ENCODE data around the gene KATNIP.

KATNIP gene

DNA sequence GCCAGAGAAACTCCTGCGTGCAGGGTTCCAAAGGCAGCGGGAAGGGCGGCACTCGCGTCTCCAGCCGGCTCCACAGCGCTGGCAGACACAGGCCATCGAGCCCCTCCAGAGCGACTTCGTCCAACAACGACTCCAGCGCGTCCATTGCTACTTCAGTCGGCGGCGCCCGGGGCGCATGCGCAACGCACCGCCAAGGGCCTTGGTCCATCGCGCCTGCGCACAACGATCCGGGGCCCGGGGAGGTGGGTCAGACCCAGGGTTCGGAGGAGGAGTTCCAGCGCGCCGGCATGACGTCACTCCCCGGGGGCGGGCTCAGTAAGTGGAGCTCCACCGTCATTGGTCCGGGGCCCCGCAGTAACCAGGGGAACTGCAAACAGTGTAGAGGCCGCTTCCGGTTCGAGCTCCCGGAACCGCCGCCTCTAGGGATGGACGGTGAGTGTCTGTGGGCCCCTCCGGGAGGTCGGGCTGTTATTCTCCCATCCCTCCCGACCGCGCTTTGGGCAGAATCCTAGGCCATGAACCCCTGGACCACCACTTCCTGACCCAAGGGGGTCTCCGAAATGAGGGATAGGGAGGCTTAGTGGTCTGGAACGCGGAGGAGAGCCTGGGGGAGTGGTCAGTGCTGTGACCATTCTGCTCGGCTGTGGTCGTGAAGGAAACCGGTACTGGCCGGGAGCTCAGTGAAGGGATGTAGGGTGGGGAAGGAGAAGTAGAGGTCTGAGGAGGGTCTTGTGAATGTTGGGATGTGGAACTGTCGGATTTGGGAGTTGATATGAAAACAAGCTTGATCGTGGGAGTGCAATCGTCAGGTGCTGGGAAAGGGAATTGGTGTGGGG lies at the start of gene KATNIP, which contains the start of gene GTF3C1:
TSS of gene KATNIP (plus strand) at position 399 of the 836 bp plus-strand sequence. CDS start at position 426, 27 bp downstream.
TSS of gene GTF3C1 (minus strand) at position 168 of the 836 bp plus-strand sequence. CDS start at position 145, 23 bp downstream.
- peak; percentile 100 for DNase-seq (ENCODE audit: low read depth in 2 of 2)

DNA sequence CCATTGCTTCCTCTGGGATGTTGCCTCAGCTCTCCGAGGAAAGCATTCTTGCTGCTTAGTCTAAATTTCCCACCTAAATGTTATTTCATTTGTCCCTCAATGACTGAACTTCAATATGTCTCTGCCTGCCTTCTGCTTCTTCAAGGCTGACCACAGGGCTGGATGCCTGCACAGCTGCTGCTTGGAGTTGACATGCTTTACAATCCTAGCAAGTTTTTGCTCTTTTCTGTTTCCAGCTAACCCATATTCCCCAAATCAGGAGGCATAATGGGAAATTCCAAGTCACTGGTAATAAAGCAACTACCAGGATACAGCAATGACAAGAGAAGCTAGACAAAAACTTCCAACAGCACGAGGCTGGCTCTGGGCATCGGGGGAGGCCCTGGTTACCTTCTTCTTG lies 49.1 kb upstream of the KATNIP start:
- DNase-seq (ENCODE audit: low read depth in 2 of 2): no peak

DNA sequence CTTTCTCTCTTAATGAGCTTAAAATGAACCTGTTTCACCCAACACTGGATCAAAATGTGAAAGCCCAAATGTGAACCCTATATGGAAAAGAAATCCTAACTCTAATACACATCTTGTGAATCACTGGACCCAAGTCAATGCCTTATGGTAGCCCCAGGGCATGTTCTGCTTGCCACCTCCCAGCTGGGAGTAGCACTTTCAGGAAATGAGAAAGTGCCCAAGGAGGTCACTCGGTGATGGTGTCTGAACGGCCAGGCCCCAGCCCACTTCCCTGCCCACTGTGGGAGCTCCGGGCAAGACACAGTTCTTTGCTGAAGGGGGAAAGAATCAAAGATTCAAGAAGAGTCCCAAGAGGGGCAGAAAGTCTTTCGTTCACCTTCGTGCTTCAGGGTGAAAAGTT lies 46.3 kb upstream of the KATNIP start:
- DNase-seq (ENCODE audit: low read depth in 2 of 2): no peak

DNA sequence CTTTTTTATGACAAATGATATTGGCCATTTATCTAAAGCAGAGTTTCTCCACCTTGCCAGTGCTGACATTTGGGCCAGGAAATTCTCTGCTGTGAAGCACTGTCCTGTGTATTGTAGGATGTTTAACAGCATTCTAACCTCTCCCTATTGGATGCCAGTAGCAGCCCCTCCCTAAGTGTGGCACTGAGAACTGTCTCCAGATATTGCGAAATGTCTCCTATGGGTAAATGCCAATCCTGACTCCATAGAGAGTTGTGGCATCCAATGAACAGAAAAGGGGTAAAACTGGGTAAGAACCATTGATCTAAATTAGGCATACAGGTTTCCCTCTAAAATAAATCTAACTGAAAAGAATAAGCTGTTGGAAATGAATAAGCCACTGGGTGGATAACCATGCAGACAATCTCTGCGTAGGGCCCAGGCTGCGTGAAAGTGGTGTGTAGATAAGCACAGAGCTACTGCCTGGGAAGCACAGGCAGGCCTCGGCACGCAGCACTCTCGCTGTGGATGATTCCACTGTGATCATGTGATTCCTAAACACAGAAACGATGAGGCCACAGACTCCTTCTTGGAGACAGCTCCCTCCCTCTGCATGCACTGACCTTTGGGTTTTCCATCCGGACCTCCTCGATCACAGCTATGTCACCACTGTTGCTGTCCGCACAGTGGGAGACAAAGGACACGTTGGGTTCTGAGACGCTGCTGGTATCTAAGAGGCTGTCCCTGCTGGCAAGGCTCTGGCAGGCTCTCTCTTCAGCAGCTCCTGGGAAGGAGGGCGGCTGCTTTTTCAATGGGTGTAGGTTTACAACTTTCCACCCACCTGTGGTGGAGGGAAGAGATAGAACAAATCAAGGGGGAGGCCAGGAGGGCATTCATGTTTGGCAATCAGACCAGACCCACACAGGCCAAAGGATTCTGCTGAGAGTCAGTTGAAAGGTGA lies 44.4 kb upstream of the KATNIP start:
- DNase-seq (ENCODE audit: low read depth in 2 of 2): no peak

DNA sequence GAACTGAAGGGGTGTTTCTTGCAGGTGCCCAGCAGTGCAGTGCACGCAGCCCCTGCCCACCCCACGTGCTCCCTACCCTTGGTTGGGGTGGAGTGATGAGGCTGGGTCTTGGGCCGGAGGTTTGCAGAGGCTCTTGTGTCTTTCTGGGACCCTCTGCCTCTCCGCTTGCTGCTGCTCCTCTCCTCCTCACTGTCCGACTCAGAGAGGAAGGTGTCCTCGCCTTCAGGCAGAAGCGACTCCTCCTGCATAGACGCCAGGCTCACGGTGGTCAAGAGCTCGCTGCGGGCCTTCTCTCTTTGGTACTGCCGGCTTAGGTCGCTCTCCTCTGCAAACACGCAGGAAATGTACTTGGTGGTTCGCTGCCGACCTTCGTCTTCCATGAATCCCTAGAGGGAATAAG lies 43.2 kb upstream of the KATNIP start:
- no peak for DNase-seq (ENCODE audit: low read depth in 2 of 2)

DNA sequence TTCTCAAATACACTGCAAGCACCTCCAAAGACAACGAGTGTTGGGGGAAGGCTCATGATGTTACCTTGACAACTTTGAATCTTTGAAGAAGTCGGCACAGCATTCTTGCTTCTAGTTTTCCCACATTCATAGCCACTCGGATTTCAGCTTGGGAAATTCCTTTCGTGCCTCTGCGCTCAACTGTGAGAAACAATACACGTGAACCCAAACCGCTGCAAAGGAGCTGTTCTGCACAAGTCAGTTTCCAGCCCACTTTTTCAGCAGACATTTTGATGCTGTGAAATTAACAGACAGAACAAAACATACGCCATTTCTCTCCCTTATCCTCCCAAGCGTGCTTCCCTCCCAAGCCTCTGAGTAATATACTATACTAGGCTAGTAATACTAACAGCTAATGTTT lies 41.5 kb upstream of the KATNIP start:
- no peak for DNase-seq (ENCODE audit: low read depth in 2 of 2)

DNA sequence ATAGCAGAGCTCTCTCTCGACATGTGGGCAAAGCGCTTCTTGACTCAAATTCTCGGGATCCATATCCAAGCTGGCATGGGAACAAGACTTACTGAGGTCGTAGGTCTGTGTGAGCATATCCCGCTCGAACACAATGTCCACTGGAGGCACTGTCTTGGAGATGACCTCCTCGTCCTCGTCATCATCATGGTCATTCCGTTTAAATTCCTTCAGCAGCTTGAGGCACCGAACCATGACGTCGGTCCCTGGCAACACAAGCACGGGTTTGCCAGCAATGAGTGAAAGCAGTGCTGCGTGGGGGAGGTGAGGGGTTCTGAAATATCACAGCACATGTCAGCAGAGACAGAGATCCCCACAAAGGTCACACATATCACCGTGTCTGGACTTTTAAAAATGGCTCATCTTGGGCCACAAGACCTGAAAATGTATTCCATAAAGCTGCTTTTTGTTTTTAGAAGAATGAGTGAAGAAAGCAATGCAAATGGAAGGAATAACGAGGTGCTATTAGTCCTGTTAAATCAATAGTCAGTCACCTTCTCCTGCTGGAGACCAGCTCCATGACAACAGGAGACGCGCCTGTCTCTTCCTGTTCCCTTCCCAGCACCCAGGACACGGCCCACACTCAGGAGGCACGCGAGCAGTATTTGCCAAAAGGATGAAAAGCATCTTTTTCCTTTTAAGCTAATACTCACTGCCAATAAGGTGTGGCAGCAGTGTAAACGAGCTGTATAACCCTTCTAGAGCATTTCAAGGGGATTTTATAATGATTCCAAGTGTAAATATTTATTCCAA lies 38.1 kb upstream of the KATNIP start:
- no peak for DNase-seq (ENCODE audit: low read depth in 2 of 2)

DNA sequence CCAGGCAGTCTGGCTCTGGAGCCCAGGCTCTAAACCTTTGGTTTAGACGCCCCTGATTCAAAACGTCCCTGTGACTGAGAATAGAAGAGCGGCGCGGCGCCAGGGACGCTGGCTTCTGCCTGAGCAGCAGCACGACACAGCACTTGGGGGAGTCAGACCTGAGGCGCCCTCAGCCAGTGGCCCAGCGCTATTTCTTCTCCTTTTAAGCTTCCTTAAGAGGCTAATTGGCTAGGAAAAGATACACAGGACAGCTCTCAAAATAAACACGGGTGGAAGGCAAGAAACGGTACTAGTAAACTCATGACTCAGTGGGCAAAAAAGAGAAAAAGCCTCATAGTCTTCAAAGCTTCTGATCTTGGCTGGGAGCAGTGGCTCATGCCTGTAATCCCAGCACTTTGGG lies 35.1 kb upstream of the KATNIP start:
- DNase-seq (ENCODE audit: low read depth in 2 of 2): no peak

DNA sequence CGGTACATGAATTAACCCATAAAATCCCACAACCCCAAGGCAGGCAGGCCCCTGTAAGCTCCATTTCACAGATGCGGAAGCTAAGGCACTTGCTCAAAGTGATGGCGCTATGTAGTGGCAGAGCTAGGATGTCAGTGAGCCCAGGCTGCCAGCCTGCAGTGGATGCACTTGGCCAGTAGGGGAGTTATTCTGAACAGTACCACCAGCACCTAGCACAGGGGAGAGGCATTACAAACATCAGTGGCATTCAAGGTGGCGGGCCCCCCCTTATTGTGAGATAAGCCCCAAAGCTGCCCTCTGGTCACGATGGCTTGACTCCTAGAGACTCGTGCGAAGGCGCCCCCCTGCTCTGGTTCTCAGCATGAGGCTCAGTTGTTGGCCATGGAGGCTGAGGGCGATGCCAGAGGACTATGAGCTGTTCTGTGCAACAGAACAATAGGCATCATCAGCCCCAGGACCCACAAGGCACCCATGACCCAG lies 34.0 kb upstream of the KATNIP start:
- no peak for DNase-seq (ENCODE audit: low read depth in 2 of 2)

DNA sequence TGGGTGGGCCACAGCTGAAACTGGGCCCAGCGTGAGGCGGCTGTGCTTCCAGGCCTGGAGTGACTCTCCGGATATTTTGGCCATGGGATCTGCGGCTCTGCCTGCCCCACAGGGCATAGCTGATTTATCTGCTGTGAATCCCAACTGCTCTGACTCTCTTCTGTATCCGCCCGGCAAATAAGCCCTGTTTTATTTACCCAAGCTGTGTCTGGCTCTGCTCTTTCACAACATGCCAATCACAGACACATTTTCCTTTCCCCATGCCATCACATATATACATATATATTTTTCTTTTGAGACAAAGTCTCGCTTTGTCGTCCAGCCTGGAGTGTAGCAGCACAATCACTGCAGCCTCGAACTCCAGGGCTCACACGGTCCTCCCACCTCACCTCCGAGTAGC lies 33.6 kb upstream of the KATNIP start:
- no peak for DNase-seq (ENCODE audit: low read depth in 2 of 2)

DNA sequence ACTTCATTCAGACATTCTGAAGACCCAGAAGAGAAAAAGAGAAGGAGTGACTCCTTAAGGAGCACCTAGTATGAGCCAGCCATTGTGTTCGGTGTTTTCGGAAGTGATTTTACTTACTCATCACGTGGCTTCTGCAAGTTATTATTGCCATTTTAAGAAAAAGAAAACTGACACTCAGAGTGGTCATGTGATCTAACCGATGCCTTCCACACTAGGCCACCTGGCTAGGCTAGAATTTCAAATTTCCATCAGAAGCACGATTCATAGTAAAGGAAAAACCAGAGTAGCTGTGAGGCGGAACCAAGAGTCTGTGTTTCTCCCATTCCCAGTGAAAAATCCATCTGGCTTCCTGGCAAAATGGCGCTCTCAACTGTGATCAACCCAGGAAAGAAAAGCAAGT lies 32.3 kb upstream of the KATNIP start:
- DNase-seq (ENCODE audit: low read depth in 2 of 2): no peak

DNA sequence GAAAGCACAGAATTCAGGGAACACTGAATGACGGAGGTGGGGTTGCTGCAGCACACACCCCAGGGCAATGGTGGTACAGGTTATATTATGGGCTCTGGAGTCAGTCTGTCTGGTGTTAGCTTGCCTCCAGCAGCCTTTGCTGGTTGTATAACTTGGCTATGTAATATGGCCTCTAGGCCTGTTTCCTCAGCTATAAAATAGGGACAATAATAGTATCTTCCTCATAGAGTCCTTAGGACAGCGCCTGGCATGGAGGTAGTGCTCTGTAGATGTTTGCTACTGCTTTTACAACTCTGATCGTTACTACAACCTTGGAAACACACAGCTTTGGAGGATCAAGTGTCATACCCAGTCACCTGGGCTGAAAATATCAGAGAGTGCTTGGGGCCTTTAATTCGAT lies 31.7 kb upstream of the KATNIP start:
- DNase-seq (ENCODE audit: low read depth in 2 of 2): no peak

DNA sequence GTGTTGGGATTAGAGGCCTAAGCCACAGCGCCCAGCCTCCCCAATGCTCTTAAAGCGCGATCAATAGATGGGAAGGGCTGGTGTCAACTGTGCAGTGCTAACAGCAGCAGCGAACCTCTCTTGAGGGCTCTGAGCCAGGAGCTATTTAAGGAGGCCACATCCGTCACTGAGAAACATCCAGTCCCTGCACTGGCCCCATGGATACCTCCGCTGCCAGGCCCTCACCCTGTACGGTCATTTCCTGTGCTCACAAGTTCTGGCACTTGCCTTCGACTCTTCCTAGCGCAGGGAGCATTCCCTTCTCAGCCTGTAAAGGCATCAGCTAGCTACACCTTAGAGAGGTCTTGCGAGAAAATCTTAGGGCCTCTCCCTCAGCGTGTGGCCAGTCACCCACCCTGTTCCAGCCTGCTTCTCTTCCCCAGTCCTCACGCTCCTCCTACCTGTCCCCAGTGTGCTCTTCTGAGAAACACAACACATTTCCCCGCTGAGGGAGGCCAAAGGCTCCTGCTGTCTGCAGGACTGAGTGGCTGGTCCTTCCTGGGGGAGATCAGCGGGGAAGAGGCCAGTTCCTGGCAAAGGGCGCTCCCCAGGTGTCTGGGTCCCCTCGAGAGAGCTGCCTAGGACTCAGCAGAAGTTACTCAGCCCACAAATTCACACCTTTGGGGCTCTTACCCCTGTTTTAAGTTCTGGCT lies 28.8 kb upstream of the KATNIP start:
- no peak for DNase-seq (ENCODE audit: low read depth in 2 of 2)

DNA sequence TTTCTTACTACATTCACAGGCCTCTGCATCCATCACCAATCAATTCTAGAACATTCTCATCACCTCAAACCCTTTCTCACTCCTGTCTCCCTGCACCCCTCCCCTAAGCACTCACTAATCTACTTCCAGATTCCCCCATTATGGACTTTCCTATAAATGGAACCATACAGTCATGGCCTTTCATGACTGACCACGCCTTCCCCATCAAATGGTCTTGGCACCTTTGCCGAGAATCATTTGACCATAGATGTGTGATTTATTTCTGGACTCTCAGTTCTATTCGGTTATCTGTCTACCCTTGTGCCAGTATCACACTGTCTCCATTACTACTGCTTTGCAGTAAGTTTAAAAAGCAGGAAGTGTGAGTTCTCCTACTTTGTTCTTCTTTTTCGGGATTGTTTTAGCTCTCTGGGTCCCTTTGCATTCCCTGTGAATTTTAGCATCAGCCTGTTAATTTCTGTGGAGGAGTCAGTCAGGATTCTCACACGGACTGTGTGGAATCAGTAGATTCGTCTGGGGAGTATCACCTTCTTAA lies 27.7 kb upstream of the KATNIP start:
- no peak for DNase-seq (ENCODE audit: low read depth in 2 of 2)

DNA sequence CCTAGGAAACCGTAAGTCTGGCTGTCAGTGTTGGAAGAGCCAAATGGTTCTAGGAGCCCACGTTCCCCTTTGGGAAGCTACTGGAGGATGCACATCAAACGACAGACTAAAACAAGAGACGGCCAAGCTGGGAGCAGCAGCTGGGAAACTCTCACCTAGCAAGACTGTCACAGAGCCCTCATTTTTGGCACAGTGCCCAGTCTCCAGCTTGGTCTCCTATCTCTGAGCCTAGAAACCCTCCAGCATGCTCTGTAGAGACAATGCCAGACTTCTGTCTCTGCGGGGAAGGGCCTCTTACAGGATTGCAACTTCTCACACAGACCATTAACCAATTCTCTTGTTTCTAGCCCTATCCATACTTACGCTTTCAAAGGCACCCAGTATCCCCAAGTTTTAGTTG lies 23.8 kb upstream of the KATNIP start:
- DNase-seq (ENCODE audit: low read depth in 2 of 2): no peak

DNA sequence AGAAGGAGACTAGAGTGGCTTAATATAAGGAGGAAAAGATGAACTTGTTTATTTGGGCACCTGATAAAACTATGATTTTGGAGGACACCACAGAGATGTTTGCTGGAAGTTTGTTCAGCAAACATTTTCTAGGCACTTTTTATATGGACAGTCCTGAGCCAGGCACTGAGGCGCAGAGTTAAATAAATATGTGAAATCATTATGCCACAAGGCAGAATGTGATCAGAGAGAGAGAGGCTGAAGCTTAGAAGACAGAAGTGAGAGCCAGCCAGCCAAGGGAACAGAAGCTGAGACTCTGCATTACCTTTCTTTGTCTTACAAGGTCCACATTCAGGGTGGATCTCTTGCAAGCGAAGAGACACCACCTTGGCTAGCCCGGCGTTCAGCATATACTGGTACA lies 21.6 kb upstream of the KATNIP start:
- DNase-seq (ENCODE audit: low read depth in 2 of 2): no peak

DNA sequence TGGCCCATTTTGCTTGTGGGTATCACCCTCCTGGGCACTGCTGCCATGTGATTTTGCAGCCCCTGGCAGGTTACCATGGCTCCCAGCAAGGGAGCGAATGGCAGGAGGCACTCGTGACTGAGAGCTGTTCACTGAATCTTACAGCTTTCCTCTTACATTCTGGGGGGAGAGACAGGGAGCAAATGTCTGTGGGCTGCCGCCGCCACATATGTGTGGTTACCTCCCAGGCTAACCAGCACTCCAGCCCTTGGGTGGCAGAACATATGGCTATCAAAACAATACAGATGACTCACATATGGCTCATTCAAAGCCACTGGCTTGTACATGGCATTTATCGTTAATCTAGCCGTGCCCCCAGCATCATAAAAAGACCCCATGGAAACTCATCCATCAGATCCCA lies 20.0 kb upstream of the KATNIP start:
- no peak for DNase-seq (ENCODE audit: low read depth in 2 of 2)

DNA sequence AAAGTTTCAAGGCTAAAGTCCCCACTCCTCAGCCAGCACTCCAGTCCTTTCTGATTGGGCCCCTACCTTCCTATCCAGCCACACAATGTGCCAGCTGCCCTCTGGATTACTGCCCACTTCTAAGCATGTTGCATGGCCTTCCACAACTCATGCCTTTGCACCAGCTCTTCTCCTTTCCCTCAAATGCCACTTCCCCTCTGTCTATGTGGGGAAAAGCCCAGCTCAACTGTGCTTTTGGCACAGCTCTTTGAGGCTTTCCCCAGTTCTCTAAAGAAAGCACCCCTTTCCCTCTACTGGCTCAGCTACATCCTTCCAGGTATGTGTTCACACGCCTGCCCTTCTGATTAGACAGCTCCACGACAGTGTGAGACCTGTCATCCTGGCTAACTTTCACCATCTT lies 18.8 kb upstream of the KATNIP start:
- no peak for DNase-seq (ENCODE audit: low read depth in 2 of 2)

DNA sequence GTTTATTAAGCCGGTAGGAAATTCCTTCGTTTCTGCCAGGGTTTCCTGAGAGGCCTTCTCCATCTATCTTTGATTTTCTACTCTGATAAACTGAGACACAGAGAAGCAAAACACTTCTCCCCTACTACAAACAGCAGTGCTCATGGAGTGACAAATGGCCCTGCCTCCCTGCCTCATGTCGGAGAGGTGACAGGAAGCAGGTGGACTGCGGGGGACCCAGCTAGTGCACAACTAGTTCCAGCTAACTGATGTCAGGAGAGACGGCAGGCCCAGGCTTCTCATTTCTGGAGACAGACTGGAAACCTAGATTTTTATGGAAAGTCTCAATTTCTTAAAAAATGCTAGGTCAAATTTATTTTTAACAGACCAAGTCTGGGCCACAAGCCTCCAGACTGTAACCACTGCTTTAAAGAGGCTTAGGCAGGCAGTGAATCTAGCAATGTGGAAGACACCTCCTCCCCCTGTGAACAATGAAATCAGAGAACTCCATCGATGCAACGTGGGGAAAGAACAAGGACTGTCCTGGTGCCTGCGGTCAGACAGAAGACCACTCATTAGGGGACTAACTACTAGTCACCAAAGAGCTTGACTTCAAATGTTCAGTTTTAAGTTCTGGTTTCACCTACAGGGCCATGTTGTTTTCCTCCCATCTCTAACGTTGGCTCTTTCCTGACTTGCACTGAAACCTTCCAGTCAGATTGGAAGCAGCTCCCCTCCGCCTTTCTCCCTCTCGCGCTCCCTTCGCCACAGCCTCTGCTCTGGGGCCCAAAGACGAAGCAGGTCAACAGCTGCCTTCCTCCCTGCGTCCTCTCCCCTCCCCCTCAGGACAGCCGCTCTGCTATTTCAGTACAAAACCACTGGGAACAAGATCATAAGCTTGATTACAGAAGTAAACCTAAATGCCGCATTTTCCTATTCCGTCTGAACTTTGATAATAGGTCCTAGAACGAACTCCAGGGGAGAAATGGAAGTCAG lies 17.8 kb upstream of the KATNIP start:
- DNase-seq (ENCODE audit: low read depth in 2 of 2): no peak

DNA sequence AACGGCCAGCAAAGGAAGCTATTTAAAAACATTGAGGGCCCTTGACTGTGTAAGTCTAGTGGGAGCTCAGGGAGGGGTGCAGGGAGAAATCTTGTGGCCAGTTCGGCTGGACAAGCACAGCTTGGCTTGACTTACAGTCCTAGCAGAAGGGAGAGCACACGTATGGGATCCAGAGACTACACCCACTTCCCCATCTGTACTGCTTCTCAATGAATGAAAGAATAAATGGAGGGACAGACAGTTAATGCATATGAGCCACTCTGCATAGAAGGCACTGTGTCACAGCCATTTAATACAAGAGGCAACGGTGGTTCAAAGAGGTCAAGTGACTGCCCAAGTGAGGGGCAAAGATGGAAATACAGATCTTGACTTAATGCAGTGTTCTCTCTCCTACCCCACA lies 15.7 kb upstream of the KATNIP start:
- no peak for DNase-seq (ENCODE audit: low read depth in 2 of 2)
